ENCODE results near the gene PFAS. TPM values are rescaled to one million over a fixed set of nuclear protein-coding genes. Genes with fewer than 3 reads are reported as not detected.

Gene PFAS
- total and polyA plus RNA-seq, 10 of the 15 experiments (the other 5 are each of a cell fraction or from before 2014, with no cell fraction given) = 13.9 to 122 (median 47.2) TPM

DNA sequence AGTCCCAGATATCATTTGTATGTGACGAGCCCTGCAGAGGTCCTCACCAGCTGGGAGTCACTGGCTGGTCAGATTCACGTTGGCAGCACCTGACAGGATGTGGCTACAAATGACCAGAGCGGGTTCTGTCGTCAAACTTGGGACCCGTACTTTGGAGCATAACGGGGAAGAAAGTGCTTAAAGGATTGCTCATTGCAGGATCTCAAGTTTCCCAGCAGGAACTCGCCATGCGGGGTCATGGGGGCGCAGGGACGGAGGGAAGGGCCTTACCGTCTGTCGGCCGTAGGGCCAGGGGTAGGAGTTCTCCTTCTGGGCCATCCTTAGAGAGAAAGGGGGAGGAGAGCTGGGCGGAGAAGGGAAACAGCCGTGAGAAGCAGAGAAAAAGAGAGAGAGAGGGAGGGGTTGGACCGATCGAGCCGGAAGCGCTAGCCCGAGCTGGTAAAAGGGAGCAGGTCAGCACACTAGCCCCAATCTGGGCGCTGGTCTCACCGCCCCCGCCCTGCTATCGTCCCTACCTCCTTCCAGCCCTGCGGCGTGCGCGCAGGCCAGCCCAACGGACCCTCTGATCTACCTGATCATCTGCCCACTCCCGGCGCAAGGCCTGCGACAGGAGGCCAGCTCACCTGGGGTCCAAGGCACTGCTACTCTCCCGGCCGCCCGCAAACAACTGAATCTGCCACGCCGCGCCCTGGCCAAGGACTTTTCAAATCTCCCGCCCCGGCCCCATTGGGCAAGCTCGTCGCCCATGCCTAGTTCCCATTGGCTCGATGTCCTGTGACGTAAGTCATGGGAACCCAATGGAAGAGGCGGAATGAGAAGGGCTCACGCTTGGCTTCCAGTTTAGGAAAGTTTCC lies 39.0 kb upstream of the PFAS start, which contains the start of gene AURKB:
Gene AURKB, minus strand, starts transcription at position 669 of the 854 bp plus-strand sequence. Its CDS starts 351 bp downstream, at position 318.
- intact Hi-C loops (cut with micrococcal nuclease; ENCODE audit: unreplicated experiment) (no loop called here), in situ Hi-C loops (cut with MboI) (no loop called here)
- Histone ChIP-seq H3K27ac (ENCODE audit: control insufficient read depth, insufficient read depth) (peak within 1 kb of the TSS; percentile 83), H3K36me3 (ENCODE audit: control insufficient read depth in 2 of 2, insufficient read depth in 2 of 2, low read length in 1 of 2) (peaks cover 9 to 19% of the 10 kb centered on the region in 2 experiments; a peak in 3 of 4 replicates), H3K4me2 (ENCODE audit: control insufficient read depth, insufficient read depth) (peak within 1 kb of the TSS; percentile 91), H3K4me1 (ENCODE audit: control insufficient read depth, insufficient read depth, low read length) (no peaks in the 10 kb centered on the region), H3K9me3 (replicated peaks; ENCODE audit: control insufficient read depth, insufficient read depth, low read length) (no peaks in the 10 kb centered on the region), H3K9ac (ENCODE audit: control insufficient read depth, insufficient read depth, low read length) (peak within 1 kb of the TSS; percentile 92), H3K27me3 (replicated peaks in 1 of 2; ENCODE audit: control insufficient read depth in 2 of 2, insufficient read depth in 2 of 2, low read length in 1 of 2) (no peaks in the 10 kb centered on the region), H3K79me2 (ENCODE audit: control insufficient read depth, insufficient read depth, low read length) (peaks cover 33% of the 10 kb centered on the region), H3K4me3 (peak within 1 kb of the TSS; percentile 95), H2AFZ (ENCODE audit: control insufficient read depth, low read depth, low read length) (peak within 1 kb of the TSS; percentile 40), H4K20me1 (ENCODE audit: control insufficient read depth, insufficient read depth) (no peaks in the 10 kb centered on the region)
- ChIA-PET RAD21 (ENCODE audit: unreplicated experiment) (interaction anchor here (0.7 to 4.0 kb wide), 13 partner anchors 10 to 152 kb away, joined by 3 to 40 read pairs (median 4); partner anchors contain the start of genes BORCS6, CTC1 and PFAS), POLR2A (interaction anchor here (0.7 to 8.1 kb wide), 17 partner anchors 9 to 687 kb away, joined by 3 to 89 read pairs (median 4); partner anchors contain the start of genes BORCS6, CTC1, PFAS and SLC25A35), SMC1A (ENCODE audit: uncharacterized antibody, unreplicated experiment) (interaction anchor here (0.9 to 4.7 kb wide), 13 partner anchors 9 to 90 kb away, joined by 3 to 56 read pairs (median 6); partner anchors contain the start of gene SLC25A35), CTCF (interaction anchor here (0.7 to 3.8 kb wide), 14 partner anchors 9 to 91 kb away, joined by 3 to 21 read pairs (median 3); no protein-coding TSS in a partner anchor)
- under 1% methylated on average over 44 of the region's 46 CpGs for whole genome bisulfite sequencing (ENCODE audit: insufficient coverage, insufficient replicate concordance, low lambda C conversion rate, missing lambda C conversion rate)
- peak; percentile 91 for DNase-seq (ENCODE audit: low read depth, low spot score)
- ATAC-seq = peak; percentile 94
- FAIRE-seq = peak; percentile 96
- BruUV-seq (replicated peaks) = TSS peak; percentile 90
- TF ChIP-seq PAX5 (IDR thresholded peaks at IDR 0.05; ENCODE audit: borderline replicate concordance, low read depth, low read length) (0 out of 2 replicates have a peak, but pooled peaks have one; percentile 6), BHLHE40 (IDR thresholded peaks at IDR 0.05; ENCODE audit: borderline replicate concordance in 1 of 2, low read depth in 2 of 2, low read length in 1 of 2) (peak; percentile 54 to 78; a peak in 3 of 4 replicates), ZBED1 (IDR thresholded peaks at IDR 0.05; ENCODE audit: borderline replicate concordance) (no peak), TBL1XR1 (IDR thresholded peaks at IDR 0.05; ENCODE audit: low read depth, low read length) (no peak), ZNF24 (IDR thresholded peaks at IDR 0.05) (no peak), POLR2AphosphoS5 (IDR thresholded peaks at IDR 0.05; ENCODE audit: low read length) (peak; percentile 91), CREB1 (IDR thresholded peaks at IDR 0.05; ENCODE audit: low read depth) (peak; percentile 86), RAD51 (IDR thresholded peaks at IDR 0.05) (peak; percentile 61), KLF5 (IDR thresholded peaks at IDR 0.05; ENCODE audit: partially characterized antibody) (peak; percentile 54), POLR2A (IDR thresholded peaks at IDR 0.05; ENCODE audit: low read depth, low read length) (peak; percentile 96), SRF (IDR thresholded peaks at IDR 0.05; ENCODE audit: low read depth in 2 of 2, low read length in 2 of 2) (peak in 1 of 2 experiments; percentile 26; a peak in 1 of 4 replicates), NR2C2 (IDR thresholded peaks at IDR 0.05; ENCODE audit: borderline replicate concordance, control insufficient read depth, insufficient read length, low read depth) (no peak), PML (IDR thresholded peaks at IDR 0.05; ENCODE audit: low read length) (0 out of 2 replicates have a peak, but pooled peaks have one; percentile 53), MTA3 (IDR thresholded peaks at IDR 0.05; ENCODE audit: borderline replicate concordance, low read length) (0 out of 2 replicates have a peak, but pooled peaks have one; percentile 31), RUNX3 (IDR thresholded peaks at IDR 0.05; ENCODE audit: low read length) (peak; percentile 55), TAF1 (IDR thresholded peaks at IDR 0.05; ENCODE audit: borderline replicate concordance, low read depth, low read length) (peak; percentile 83; the same call in 1 of the 2 replicates), HDAC2 (IDR thresholded peaks at IDR 0.05) (peak; percentile 93; the same call in 1 of the 2 replicates)
- TF ChIP-seq, protein P1, sequence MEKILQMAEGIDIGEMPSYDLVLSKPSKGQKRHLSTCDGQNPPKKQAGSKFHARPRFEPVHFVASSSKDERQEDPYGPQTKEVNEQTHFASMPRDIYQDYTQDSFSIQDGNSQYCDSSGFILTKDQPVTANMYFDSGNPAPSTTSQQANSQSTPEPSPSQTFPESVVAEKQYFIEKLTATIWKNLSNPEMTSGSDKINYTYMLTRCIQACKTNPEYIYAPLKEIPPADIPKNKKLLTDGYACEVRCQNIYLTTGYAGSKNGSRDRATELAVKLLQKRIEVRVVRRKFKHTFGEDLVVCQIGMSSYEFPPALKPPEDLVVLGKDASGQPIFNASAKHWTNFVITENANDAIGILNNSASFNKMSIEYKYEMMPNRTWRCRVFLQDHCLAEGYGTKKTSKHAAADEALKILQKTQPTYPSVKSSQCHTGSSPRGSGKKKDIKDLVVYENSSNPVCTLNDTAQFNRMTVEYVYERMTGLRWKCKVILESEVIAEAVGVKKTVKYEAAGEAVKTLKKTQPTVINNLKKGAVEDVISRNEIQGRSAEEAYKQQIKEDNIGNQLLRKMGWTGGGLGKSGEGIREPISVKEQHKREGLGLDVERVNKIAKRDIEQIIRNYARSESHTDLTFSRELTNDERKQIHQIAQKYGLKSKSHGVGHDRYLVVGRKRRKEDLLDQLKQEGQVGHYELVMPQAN (conservative IDR thresholded peaks at IDR 0.05) = peak; percentile 100
- TF ChIP-seq, protein P2, sequence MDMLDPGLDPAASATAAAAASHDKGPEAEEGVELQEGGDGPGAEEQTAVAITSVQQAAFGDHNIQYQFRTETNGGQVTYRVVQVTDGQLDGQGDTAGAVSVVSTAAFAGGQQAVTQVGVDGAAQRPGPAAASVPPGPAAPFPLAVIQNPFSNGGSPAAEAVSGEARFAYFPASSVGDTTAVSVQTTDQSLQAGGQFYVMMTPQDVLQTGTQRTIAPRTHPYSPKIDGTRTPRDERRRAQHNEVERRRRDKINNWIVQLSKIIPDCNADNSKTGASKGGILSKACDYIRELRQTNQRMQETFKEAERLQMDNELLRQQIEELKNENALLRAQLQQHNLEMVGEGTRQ (IDR thresholded peaks at IDR 0.05; ENCODE audit: borderline replicate concordance, low read depth, low read length) = peak; percentile 7; the same call in 1 of the 2 replicates

All from GM12878 (cell line).